Adrenal gland (tissue), 12 donors: ENCODE measurements around the gene GTF2IRD1. TPM values are rescaled to one million over a fixed set of nuclear protein-coding genes. Genes with fewer than 3 reads are reported as not detected.

ENCODE experiments used
- DNase-seq, 7 donors: peaks; one replicate each; pipeline ENCODE4 v3.0.0-alpha.2; 2019 to 2020
- H3K27ac ChIP-seq, 5 donors: fragments of 200-600 bp; sonication (generic) in 4 of 5; 1 replicate in 3 of 5; 2 replicates in 2 of 5; pipeline versions ENCODE4 v1.5.1 to v1.8.0; 2016 to 2020; ENCODE audit warnings: mild to moderate bottlenecking in 1 of 5
- H3K27me3 ChIP-seq: fragments of 200-600 bp; 2 replicates; pipeline ENCODE4 v1.8.0; 2021
- H3K36me3 ChIP-seq, 2 donors: fragments of 200-600 bp; replicated peaks in 1 of 2; 1 replicate in 1 of 2; 2 replicates in 1 of 2; pipeline versions ENCODE4 v1.5.1 to v1.8.0; 2018 to 2022
- H3K4me1 ChIP-seq, 2 donors: fragments of 200-600 bp; replicated peaks in 1 of 2; 1 replicate in 1 of 2; 2 replicates in 1 of 2; pipeline versions ENCODE4 v1.5.1 to v1.8.0; 2018 to 2021
- H3K4me3 ChIP-seq, 4 donors: fragments of 200-600 bp; sonication (generic) in 3 of 4; one replicate each; pipeline ENCODE4 v1.5.1; 2016 to 2018
- H3K9me3 ChIP-seq, 3 donors: fragments of 200-600 bp; sonication (generic) in 1 of 3; replicated peaks in 1 of 3; 1 replicate in 2 of 3; 2 replicates in 1 of 3; pipeline versions ENCODE4 v1.5.1 to v1.8.0; 2016 to 2021
- POLR2A ChIP-seq, 2 donors: fragments of 450-650 bp; IDR thresholded peaks; one replicate each; pipeline ENCODE4 v1.6.1; 2017; ENCODE audit warnings: antibody characterized with exemption in 2 of 2, mild to moderate bottlenecking in 2 of 2, moderate library complexity in 1 of 2
- WGBS, 4 donors: extraction: QIAGEN DNeasy Blood & Tissue Kit in 2 of 4; methylation state at CpG; one replicate each; pipeline versions ENCODE4 v1.1.5 to v1.1.7; 2013 to 2017; 5-methylcytosine and 5-hydroxymethylcytosine counted together
- intact Hi-C, 2 donors: fragments of 100-400 bp; cut with DNase I; formaldehyde crosslinking; loops; one replicate each; pipeline versions ENCODE4 v1.14.1 to v1.15.0; 2022 to 2023
- polyA plus RNA-seq, 3 donors: library from polyadenylated mRNA; stranded (reverse); fragments of 200-250 nt in 2 of 3; fragments of 350-450 nt in 1 of 3; fragmentation: Illumina TruSeq in 1 of 3; extraction: RNeasy Lipid Tissue Mini Kit (QIAGEN cat#74804) in 1 of 3; gene quantifications; one replicate each; pipeline ENCODE4 v1.2.3, GENCODE V29; 2013 to 2014
- total RNA-seq, 9 donors: library from RNA; depleted of rRNA in 4 of 9; stranded (reverse); fragments of >200 nt in 4 of 9; fragments of 120-200 nt in 1 of 9; fragmentation: NEBNext Ultra II Directional in 1 of 9; extraction: Animal tissue kit (Norgen Biotek cat#: 25700) in 1 of 9; gene quantifications; one replicate each; pipeline versions ENCODE4 v1.1.0 to v1.2.4, GENCODE V29; 2013 to 2023
- TF ChIP-seq, protein P1 (sequence below), 6 experiments: fragments of 450-650 bp in 4 of 6; fragments of 200-600 bp in 2 of 6; sonication (generic) in 1 of 6; IDR thresholded peaks; 1 replicate in 5 of 6; 2 replicates in 1 of 6; pipeline versions ENCODE4 v1.5.1 to v1.8.0; 2016 to 2021; ENCODE audit warnings: antibody characterized with exemption in 6 of 6, mild to moderate bottlenecking in 2 of 6, moderate library complexity in 1 of 6
- donor health status: healthy with polysubstance abuse.
- donor health status: Bipolar disorder and iron deficiency.
- donor health status: DM: yes; HTN: yes; CAD: no.
- donor health status: DM: no; HTN: no; CAD: no.
- donor health status: DM: no; HTN: no; CAD: no.
- donor health status: DM: yes; HTN: yes; CAD: no.

The GTF2IRD1 gene
- total and polyA plus RNA-seq, 12 donors: 7.4 to 41.3 (median 25.2) TPM

DNA sequence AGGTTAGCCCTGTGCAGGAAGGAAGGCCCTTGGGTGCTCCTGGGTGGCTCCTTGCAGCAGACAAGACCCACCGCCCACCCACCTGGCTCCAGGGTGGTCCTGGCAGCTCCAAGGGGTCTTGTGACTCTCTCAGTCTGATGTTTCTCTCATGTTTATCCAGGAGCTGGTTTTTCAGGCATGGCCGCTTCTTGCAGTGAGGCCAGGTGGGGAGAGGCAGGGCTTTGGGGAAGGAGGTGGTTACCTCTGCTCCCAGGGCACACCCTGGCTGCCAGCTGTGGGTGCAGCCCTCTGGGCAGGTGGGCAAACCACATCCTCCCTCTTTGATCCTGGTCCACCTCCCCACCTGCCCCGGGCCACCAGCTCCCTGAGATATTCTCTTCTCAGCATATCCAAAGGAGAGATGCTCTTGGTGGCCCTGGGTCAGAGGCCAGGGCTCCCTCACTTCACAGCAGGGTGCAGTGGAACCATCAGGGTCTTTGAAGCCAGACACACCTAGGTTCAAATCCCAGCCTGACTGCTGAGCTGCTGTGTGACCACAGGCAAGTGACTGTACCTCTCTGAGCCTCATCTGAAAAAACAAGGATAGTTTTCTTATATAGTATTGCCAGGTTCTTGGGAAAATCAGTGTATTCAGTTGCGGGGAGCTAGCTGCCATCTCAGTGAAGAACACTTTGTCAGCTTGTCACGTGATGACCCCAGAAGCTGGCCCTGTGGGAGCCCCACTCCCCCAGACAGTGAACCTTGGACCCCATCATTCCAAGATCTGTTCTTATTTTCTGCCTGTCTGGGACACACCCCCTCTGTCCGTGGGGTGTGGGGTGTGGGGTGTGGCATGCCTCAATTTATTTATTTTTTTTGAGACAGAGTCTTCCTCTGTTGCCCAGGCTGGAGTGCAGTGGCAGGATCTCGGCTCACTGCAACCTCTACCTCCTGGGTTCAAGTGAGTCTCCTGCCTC is 11.5 kb downstream of the GTF2IRD1 start:
- peak overlapping the region in 4 of 5 donors; percentile 9 to 88 (median 70) for H3K27ac ChIP-seq
- WGBS, 4 donors: 78 to 92% (median 87%) methylated on average over 3 to 7 of the region's 7 CpGs
- H3K36me3 ChIP-seq: no peaks in the 10 kb centered on the region
- no peak for TF ChIP-seq POLR2A (IDR thresholded peaks at IDR 0.05)
- TF ChIP-seq, protein P1, sequence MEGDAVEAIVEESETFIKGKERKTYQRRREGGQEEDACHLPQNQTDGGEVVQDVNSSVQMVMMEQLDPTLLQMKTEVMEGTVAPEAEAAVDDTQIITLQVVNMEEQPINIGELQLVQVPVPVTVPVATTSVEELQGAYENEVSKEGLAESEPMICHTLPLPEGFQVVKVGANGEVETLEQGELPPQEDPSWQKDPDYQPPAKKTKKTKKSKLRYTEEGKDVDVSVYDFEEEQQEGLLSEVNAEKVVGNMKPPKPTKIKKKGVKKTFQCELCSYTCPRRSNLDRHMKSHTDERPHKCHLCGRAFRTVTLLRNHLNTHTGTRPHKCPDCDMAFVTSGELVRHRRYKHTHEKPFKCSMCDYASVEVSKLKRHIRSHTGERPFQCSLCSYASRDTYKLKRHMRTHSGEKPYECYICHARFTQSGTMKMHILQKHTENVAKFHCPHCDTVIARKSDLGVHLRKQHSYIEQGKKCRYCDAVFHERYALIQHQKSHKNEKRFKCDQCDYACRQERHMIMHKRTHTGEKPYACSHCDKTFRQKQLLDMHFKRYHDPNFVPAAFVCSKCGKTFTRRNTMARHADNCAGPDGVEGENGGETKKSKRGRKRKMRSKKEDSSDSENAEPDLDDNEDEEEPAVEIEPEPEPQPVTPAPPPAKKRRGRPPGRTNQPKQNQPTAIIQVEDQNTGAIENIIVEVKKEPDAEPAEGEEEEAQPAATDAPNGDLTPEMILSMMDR (IDR thresholded peaks at IDR 0.05): no peak
- H3K4me1 ChIP-seq: peaks cover 6 to 8% of the 10 kb centered on the region in 2 donors
- no peaks in the 10 kb centered on the region for H3K9me3 ChIP-seq
- no peak overlapping the region for H3K4me3 ChIP-seq
- DNase-seq: no peak
- intact Hi-C loops: no loop called here
- no peaks in the 10 kb centered on the region for H3K27me3 ChIP-seq

DNA sequence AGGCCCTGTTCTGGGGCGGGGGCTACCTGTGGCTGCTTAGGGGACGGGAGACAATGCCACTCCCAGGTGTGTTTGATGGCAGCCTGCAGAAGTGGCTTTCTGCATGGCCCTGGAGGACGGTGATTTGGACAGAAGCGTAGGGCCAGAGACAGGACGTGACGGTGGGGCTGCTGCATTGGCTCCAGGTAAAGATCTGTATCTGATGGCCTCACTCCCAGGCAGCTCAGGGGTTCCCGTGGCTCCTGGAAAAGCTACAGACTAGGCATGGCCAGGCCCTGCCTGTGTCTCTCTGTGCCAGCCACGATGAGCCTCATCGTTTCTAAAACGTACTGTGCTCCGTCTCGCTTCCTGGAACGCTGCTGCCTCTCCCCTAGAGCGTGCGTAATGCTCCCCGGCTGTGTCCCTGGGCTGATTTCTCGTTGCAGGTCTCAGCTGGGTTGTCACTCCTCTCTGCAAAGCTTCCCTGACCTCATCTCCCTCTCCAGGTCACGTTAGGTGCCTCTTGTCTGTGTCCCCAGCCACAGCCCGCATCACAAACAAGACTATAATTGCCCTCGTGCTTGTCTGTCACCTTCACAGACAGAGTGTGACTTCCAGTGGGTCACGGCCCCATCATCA is 12.6 kb downstream of the GTF2IRD1 start:
- TF ChIP-seq POLR2A (IDR thresholded peaks at IDR 0.05): peak in 1 of 2 donors; percentile 55
- TF ChIP-seq, protein P1 (IDR thresholded peaks at IDR 0.05): no peak
- peaks cover 6 to 8% of the 10 kb centered on the region in 2 donors for H3K4me1 ChIP-seq
- peak; percentile 48 to 91 (median 80) for DNase-seq
- H3K27me3 ChIP-seq: no peaks in the 10 kb centered on the region
- no peaks in the 10 kb centered on the region for H3K36me3 ChIP-seq
- intact Hi-C loops: no loop called here
- WGBS, 4 donors: 43 to 60% (median 55%) methylated on average over 16 to 21 of the region's 21 CpGs
- no peaks in the 10 kb centered on the region for H3K9me3 ChIP-seq
- peak overlapping the region in 4 of 5 donors; percentile 9 to 88 (median 70) for H3K27ac ChIP-seq
- H3K4me3 ChIP-seq: no peak overlapping the region

DNA sequence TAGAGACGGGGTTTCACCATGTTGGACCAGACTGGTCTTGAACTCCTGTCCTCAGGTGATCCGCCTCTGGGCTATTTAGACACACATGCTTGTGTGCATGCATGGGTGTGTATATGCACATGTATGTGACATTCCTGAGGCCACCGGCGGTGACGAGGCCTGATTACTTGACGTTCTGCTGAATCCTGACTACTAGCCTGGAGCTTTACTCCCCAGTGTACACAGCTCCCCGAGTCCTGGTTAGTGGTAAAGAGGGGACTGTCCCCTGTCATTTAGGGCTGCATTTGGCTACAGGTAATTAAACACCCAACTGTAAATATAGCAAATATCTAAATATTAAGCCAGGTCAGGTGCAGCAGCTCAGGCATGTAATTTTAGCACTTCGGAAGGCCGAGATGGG is 14.2 kb downstream of the GTF2IRD1 start:
- H3K9me3 ChIP-seq: no peaks in the 10 kb centered on the region
- H3K36me3 ChIP-seq: no peaks in the 10 kb centered on the region
- H3K27ac ChIP-seq: peak overlapping the region in 1 of 5 donors; percentile 88
- intact Hi-C loops: no loop called here
- no peak for DNase-seq
- H3K27me3 ChIP-seq: no peaks in the 10 kb centered on the region
- TF ChIP-seq, protein P1 (IDR thresholded peaks at IDR 0.05): no peak
- no peak for TF ChIP-seq POLR2A (IDR thresholded peaks at IDR 0.05)
- H3K4me3 ChIP-seq: no peak overlapping the region
- WGBS, 4 donors: 84 to 92% (median 90%) methylated on average over 5 to 9 of the region's 9 CpGs
- peaks cover 6 to 8% of the 10 kb centered on the region in 2 donors for H3K4me1 ChIP-seq

DNA sequence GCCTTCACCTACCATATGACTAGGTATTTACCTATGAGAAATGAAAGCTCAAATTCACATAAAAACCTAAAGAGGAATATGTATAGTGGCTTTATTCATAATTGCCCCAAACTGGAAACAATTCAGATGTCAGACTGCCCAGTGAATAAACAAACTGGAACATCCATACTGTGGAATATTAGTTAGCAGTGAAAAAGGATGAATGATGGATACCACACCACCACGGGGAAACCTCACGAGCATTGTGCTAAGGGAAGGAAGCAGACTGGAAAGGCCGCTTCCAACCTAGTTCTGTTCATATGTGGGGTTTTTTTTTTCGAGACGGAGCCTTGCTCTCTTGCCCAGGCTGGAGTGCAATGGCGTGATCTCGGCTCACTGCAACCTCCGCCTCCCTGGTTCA is 16.8 kb downstream of the GTF2IRD1 start:
- Histone ChIP-seq H3K9me3 (no peaks in the 10 kb centered on the region), H3K27ac (no peak overlapping the region), H3K4me1 (peaks cover 6 to 8% of the 10 kb centered on the region in 2 donors), H3K27me3 (no peaks in the 10 kb centered on the region), H3K4me3 (no peak overlapping the region), H3K36me3 (no peaks in the 10 kb centered on the region)
- 95 to 99% (median 98%) methylated on average over 8 of the region's 8 CpGs for WGBS, 4 donors
- DNase-seq: no peak
- no peak for TF ChIP-seq POLR2A (IDR thresholded peaks at IDR 0.05)
- TF ChIP-seq, protein P1 (IDR thresholded peaks at IDR 0.05): no peak
- intact Hi-C loops: no loop called here
